ENCODE results near the gene ANXA10.

DNA sequence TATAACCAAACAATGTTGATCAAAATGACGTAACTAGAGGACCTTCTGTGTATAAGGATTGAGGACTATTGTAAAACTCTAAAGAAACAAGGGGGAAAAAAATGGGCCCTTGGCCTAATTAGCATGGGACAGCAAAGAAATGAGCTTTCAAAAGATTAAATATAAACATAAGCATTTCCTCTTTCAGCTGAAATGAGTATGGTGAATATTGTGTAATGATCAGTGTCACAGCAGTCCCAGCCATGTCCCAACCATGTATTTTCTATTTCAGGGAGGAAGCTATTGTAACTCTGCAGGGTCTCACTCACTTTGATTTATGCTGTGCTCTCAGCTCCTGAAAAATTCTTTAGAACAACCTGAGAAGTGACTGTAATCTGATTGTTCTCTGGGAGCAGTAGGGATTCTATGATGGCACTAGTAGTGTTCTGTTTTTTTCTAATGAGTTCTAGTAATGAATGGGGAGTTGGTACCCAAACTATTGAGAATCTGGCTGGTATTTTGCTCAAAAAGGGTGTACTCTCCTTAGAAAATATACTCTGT lies 25.8 kb downstream of the ANXA10 start:
- TF ChIP-seq POLR2AphosphoS5 (IDR thresholded peaks at IDR 0.05) (no peak), EP300 (IDR thresholded peaks at IDR 0.05) (no peak), POLR2A (IDR thresholded peaks at IDR 0.05) (no peak)
- TF ChIP-seq, protein P1, sequence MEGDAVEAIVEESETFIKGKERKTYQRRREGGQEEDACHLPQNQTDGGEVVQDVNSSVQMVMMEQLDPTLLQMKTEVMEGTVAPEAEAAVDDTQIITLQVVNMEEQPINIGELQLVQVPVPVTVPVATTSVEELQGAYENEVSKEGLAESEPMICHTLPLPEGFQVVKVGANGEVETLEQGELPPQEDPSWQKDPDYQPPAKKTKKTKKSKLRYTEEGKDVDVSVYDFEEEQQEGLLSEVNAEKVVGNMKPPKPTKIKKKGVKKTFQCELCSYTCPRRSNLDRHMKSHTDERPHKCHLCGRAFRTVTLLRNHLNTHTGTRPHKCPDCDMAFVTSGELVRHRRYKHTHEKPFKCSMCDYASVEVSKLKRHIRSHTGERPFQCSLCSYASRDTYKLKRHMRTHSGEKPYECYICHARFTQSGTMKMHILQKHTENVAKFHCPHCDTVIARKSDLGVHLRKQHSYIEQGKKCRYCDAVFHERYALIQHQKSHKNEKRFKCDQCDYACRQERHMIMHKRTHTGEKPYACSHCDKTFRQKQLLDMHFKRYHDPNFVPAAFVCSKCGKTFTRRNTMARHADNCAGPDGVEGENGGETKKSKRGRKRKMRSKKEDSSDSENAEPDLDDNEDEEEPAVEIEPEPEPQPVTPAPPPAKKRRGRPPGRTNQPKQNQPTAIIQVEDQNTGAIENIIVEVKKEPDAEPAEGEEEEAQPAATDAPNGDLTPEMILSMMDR (IDR thresholded peaks at IDR 0.05) = no peak
